Right lobe of liver (tissue), 4 donors: Measurements from ENCODE around the gene SAP30L.

ENCODE experiments used
- CTCF ChIP-seq, 4 donors: fragments of 200-600 bp in 3 of 4; fragments of 450-650 bp in 1 of 4; IDR thresholded peaks; one replicate each; pipeline versions ENCODE4 v1.5.1 to v1.8.0; 2016 to 2022; ENCODE audit warnings: antibody characterized with exemption in 4 of 4, mild to moderate bottlenecking in 2 of 4
- POLR2A ChIP-seq: fragments of 450-650 bp; IDR thresholded peaks from one replicate; pipeline ENCODE4 v1.6.1; 2017; ENCODE audit warnings: antibody characterized with exemption, mild to moderate bottlenecking
- donor health status: DM: no; HTN: no; CAD: no.
- donor health status: DM: no; HTN: no; CAD: no.
- donor health status: DM: no; HTN: yes; CAD: no.

GRCh38 chr5:154412316-154412715, 33.5 kb upstream of the SAP30L start:
- TF ChIP-seq POLR2A (no peak), CTCF (IDR thresholded peaks at IDR 0.05) (no peak)
